ENCODE measurements around the gene CDK5RAP3.

DNA sequence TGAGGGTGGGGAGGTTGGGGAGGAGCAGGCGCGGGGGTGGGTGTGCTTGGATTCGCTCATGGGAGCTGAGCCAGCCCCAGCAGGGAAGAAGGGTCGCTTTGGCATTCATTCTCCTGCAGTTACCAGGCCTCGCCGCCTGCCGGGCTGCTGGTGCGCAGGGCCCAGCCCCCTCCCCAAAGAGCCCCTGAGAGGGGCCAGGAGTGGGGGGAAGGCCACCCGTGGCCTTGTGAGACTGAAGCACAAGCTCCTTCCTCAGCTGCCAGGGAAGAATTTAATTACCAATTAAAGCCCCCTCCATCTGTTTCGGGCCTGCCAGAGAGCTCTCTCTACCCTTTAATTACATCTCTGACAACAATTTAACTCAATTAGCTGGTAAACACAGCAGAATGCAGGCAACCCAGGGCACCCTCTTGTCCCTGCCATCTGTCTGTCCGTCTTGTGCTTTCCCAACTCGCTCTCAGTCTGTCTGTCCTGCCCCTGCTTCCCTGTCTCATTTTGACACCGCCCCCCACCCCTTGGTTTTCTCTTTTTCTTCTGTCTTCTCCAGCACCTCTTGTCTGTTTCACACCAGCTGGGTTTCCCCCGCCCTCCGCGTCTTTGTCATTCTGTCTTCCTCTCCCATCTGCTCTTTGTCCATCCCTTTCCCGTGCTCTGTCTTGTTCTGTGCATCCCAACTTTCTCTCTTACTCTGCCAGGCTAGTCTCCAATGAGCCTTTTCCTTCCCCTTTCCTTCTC, 32.7 kb downstream of the CDK5RAP3 start:
- TF ChIP-seq, protein P1, sequence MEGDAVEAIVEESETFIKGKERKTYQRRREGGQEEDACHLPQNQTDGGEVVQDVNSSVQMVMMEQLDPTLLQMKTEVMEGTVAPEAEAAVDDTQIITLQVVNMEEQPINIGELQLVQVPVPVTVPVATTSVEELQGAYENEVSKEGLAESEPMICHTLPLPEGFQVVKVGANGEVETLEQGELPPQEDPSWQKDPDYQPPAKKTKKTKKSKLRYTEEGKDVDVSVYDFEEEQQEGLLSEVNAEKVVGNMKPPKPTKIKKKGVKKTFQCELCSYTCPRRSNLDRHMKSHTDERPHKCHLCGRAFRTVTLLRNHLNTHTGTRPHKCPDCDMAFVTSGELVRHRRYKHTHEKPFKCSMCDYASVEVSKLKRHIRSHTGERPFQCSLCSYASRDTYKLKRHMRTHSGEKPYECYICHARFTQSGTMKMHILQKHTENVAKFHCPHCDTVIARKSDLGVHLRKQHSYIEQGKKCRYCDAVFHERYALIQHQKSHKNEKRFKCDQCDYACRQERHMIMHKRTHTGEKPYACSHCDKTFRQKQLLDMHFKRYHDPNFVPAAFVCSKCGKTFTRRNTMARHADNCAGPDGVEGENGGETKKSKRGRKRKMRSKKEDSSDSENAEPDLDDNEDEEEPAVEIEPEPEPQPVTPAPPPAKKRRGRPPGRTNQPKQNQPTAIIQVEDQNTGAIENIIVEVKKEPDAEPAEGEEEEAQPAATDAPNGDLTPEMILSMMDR (IDR thresholded peaks at IDR 0.05): no peak
- TF ChIP-seq, protein P2, sequence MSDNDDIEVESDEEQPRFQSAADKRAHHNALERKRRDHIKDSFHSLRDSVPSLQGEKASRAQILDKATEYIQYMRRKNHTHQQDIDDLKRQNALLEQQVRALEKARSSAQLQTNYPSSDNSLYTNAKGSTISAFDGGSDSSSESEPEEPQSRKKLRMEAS (CRISPR knock-in tag; IDR thresholded peaks at IDR 0.05): no peak
- TF ChIP-seq, protein P3, sequence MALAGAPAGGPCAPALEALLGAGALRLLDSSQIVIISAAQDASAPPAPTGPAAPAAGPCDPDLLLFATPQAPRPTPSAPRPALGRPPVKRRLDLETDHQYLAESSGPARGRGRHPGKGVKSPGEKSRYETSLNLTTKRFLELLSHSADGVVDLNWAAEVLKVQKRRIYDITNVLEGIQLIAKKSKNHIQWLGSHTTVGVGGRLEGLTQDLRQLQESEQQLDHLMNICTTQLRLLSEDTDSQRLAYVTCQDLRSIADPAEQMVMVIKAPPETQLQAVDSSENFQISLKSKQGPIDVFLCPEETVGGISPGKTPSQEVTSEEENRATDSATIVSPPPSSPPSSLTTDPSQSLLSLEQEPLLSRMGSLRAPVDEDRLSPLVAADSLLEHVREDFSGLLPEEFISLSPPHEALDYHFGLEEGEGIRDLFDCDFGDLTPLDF (CRISPR knock-in tag; IDR thresholded peaks at IDR 0.05): no peak

Measured in WTC11 (cell line).